WI38 (cell line): ENCODE measurements around the gene SLC1A7.

ENCODE experiments used
- H3K4me3 ChIP-seq: 2 replicates; pipeline ENCODE4 v1.5.1; 2011; ENCODE audit warnings: low read depth, mild to moderate bottlenecking, control low read depth, low read length
- TF ChIP-seq, protein P1 (sequence below): IDR thresholded peaks from 2 replicates; pipeline ENCODE4 v1.5.1; 2012; ENCODE audit warnings: low read depth, mild to moderate bottlenecking, control low read depth, low read length

SLC1A7 gene

DNA sequence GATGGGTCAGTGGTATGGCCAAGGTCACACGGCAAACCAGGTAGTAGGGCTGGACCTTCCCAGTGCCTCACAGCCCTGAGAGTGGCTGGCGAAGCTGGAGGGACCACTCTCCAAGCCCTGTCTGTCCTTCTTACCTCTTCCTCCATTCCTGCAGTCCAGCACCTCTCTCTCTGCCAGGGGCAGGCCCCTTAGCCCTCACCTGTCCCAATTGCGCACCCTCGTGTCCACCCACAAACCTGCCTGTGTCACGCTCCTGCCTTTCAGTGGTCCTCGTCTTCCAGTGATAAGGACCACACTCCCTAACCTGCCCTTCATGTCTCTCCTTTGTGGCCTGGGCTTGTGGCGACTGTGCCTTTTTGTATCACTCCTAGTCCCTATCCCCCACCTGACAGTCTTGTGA lies 77.0 kb downstream of the SLC1A7 start:
- no peak overlapping the region for H3K4me3 ChIP-seq
- TF ChIP-seq, protein P1, sequence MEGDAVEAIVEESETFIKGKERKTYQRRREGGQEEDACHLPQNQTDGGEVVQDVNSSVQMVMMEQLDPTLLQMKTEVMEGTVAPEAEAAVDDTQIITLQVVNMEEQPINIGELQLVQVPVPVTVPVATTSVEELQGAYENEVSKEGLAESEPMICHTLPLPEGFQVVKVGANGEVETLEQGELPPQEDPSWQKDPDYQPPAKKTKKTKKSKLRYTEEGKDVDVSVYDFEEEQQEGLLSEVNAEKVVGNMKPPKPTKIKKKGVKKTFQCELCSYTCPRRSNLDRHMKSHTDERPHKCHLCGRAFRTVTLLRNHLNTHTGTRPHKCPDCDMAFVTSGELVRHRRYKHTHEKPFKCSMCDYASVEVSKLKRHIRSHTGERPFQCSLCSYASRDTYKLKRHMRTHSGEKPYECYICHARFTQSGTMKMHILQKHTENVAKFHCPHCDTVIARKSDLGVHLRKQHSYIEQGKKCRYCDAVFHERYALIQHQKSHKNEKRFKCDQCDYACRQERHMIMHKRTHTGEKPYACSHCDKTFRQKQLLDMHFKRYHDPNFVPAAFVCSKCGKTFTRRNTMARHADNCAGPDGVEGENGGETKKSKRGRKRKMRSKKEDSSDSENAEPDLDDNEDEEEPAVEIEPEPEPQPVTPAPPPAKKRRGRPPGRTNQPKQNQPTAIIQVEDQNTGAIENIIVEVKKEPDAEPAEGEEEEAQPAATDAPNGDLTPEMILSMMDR, result no peak

DNA sequence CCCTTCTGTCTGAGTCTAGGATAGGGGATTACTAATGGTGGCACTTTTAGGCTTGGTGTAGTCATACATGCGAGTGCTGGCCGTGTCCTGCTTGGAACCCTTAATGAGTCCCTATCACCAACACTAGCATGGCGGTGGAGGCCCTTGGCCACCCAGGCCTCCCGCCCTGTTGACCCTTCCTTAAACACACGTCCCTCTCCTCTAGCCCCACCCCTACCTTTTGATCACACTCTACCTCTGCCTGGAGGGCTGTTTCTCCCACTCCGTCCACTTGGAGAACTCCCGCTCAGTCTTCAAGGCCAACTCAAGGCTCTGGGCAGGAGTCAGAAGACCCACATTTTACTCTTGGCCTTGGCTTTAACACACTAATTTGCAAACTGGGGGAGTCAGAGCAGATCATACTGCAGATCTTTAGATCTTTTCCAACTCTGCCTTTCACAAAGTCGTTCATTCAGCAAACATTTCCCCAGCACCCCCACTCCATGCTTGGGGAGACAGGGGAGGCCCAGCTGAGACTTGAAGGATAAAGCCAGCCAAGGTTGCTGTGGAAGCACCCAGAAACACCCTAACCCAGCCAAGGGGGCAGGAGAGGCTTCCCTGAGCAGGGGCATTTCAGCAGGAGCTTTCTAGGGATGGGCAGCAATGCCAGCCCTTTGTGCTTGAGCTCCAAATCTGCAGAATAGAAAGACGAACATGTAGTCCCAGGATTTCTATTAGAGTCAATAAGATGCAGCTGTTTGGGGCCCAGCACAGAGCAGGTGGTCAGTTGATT lies 78.5 kb downstream of the SLC1A7 start:
- TF ChIP-seq, protein P1, result no peak
- no peak overlapping the region for H3K4me3 ChIP-seq

DNA sequence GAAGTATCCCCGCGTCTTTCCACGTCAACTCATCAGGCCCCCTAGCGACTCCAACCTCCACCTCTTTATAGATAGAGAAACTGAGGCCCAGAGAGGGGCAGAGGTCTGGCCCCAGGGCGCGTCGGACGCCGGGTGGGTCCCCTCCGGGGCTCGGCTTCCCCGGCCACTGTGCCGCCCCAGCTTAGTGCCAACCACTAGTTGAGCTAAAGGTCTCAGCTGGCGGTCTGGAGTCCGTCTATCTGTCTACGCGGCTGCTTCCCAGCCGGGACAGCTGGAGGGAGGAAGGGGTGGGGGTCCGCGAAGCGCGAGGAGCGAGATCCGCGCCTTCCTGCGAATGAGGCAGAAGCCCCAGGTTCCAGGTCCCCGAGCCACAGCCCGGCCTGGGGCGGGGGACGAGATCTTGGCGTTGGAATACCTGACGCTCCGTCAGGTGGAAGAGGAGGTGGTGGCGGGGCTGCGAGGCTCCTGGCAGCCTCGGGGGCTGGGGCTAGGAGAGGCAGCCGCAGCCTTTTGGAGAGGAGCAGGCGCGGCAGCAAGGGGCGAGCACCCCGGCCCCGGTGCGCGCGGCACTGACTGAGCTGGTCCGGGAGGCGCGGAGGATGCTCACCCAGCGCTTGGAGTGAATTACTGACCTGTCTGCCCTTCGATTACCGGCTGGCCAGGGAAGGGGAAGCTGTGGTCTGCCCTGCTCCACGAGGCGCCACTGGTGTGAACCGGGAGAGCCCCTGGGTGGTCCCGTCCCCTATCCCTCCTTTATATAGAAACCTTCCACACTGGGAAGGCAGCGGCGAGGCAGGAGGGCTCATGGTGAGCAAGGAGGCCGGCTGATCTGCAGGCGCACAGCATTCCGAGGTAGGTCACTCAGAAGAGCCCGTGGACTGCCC lies 79.5 kb downstream of the SLC1A7 start:
- H3K4me3 ChIP-seq, result peak overlapping the region; percentile 70
- TF ChIP-seq, protein P1, result no peak

DNA sequence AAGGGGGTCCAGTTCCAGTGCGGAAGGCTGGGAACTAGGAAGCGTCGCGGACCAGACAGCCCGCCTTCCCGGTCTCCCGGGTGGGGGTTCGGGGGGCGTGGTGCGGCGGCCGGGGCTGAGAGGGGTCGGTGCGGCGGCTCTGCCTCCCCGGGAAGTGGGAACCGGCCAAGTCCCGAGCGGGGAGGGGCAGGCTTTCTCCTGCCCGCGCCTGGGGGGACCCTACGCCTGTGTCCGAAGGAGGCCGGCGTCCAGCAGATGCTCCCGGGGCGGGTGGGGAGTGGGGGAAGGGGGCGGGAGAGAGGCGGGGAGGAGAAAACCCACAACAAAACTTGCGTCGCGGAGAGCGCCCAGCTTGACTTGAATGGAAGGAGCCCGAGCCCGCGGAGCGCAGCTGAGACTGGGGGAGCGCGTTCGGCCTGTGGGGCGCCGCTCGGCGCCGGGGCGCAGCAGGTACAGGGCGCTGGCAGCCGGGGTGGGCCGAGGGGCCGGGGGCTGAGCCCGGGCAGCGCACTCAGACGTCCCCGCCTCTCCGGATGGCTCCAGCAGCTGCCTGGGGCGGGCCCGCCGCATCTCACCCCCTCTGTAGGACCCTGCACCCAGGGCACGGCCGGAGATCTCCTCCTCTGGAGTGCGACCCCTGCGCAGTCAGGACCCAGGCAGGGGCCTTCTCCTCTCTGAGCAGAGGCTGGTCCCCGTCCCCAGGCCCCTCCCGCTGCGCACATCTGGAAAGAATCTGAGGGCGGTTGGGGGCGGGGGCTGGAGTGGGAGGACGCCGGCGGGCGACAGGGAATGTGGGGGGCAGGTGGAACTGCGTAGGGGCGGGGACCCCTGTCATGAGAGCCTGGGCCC lies 80.4 kb downstream of the SLC1A7 start, which contains the start of gene PODN:
Gene PODN, plus strand, starts transcription at position 355 of the 849 bp plus-strand sequence. CDS start 7,643 bp downstream, outside the sequence.
- peak within 1 kb of the TSS; percentile 70 for H3K4me3 ChIP-seq
- TF ChIP-seq, protein P1, result no peak

DNA sequence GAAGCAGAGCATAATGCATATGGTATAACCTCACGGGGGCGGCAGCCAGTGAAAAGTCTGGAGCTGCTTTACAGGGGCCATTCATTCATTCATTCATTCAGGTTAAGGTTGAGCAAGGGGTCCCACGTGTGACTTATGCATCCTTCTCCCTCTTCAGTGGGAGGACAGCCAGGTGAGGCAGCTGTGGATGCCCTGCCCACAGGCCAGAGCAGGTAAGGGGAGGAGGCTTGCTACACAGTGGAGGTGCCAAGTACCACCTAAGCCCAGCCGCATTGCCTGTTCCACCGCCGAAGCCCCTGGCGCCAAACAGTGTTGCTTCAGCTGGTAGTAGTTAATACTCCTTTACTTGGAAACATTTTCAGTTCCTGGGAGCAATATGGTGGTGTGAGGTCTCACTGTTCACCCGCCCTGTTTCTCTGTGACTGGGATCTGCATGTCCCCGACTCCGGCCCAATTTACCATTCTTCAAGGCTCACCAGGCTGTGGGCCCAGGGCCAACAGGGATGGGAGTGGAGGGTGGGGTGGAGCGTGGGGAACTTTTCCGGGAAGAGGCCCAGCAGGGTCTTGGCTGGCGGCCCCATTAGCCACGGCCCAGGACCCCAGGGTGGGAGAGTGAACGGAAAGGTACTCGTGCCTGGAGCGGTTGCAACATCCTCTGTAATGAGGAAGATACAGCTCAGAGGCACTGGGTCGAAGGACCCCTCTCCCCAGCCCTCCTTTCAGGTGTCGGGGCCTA lies 81.1 kb downstream of the SLC1A7 start:
- H3K4me3 ChIP-seq, result peak overlapping the region; percentile 70
- TF ChIP-seq, protein P1, result no peak

DNA sequence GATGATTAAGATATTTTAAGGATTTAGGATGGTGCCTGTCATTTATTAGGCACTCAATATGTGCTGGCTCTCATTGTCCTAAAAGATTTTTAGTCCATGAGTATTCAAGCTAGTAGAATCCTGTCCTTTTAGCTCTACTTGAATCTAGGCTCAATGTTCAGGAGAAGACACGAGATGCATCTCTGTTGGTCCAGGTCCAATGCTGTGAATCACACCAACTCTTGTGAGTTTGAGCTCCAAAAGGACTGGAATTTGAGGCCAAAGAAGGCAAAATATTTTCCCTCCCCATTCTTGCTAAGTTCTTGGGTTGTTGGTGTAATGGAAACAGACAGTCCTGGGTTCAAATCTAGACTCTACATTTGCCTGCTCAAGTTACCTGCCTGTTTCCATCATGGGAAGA lies 81.9 kb downstream of the SLC1A7 start:
- TF ChIP-seq, protein P1, result no peak
- no peak overlapping the region for H3K4me3 ChIP-seq
